Measurements from ENCODE around the gene EFCAB13.

Gene EFCAB13

DNA sequence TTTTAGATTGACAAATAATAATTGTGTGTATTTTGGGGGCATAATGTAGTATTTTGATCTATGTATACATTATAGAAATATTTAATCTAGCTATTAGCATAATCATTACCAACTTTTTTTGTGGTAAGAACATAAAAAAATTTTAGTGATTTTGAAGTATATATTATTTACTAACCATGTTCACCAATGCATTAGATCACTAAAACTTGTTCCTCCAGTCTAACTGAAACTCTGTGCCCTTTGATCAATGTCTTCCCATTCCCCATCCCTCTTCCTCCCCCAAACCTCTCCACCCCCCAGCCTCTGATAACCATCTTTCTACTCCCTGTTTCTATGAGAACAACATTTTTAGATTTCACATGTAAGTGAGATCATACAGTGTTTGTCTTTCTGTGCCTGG, 8.5 kb downstream of the EFCAB13 start:
- Histone ChIP-seq H3K4me3 (ENCODE audit: low read length) (no peak overlapping the region), H3K9ac (ENCODE audit: low read length) (no peak overlapping the region), H2AFZ (ENCODE audit: low read length) (no peak overlapping the region), H3K79me2 (ENCODE audit: low read length) (no peaks in the 10 kb centered on the region), H3K27ac (ENCODE audit: low read length) (no peak overlapping the region), H3K4me1 (ENCODE audit: low read length) (no peaks in the 10 kb centered on the region), H3K9me3 (replicated peaks; ENCODE audit: insufficient read depth, low read length) (no peaks in the 10 kb centered on the region), H3K9me2 (replicated peaks; ENCODE audit: insufficient read depth, low read length) (no peaks in the 10 kb centered on the region), H3K4me2 (ENCODE audit: low read depth, low read length) (no peak overlapping the region), H3K27me3 (replicated peaks; ENCODE audit: insufficient read depth, low read length) (no peaks in the 10 kb centered on the region), H4K20me1 (ENCODE audit: insufficient read depth, low read length) (no peaks in the 10 kb centered on the region), H3F3A (ENCODE audit: insufficient read depth, low read length) (no peaks in the 10 kb centered on the region), H3K36me3 (replicated peaks; ENCODE audit: insufficient read depth, low read length) (no peaks in the 10 kb centered on the region)
- TF ChIP-seq, protein P1, sequence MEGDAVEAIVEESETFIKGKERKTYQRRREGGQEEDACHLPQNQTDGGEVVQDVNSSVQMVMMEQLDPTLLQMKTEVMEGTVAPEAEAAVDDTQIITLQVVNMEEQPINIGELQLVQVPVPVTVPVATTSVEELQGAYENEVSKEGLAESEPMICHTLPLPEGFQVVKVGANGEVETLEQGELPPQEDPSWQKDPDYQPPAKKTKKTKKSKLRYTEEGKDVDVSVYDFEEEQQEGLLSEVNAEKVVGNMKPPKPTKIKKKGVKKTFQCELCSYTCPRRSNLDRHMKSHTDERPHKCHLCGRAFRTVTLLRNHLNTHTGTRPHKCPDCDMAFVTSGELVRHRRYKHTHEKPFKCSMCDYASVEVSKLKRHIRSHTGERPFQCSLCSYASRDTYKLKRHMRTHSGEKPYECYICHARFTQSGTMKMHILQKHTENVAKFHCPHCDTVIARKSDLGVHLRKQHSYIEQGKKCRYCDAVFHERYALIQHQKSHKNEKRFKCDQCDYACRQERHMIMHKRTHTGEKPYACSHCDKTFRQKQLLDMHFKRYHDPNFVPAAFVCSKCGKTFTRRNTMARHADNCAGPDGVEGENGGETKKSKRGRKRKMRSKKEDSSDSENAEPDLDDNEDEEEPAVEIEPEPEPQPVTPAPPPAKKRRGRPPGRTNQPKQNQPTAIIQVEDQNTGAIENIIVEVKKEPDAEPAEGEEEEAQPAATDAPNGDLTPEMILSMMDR (IDR thresholded peaks at IDR 0.05; ENCODE audit: low read length) = no peak
- TF ChIP-seq EZH2 (optimal IDR thresholded peaks at IDR 0.05; ENCODE audit: low read depth, low read length) (no peak), EZH2phosphoT487 (IDR thresholded peaks at IDR 0.05; ENCODE audit: low read length) (no peak)
- no peak for DNase-seq

DNA sequence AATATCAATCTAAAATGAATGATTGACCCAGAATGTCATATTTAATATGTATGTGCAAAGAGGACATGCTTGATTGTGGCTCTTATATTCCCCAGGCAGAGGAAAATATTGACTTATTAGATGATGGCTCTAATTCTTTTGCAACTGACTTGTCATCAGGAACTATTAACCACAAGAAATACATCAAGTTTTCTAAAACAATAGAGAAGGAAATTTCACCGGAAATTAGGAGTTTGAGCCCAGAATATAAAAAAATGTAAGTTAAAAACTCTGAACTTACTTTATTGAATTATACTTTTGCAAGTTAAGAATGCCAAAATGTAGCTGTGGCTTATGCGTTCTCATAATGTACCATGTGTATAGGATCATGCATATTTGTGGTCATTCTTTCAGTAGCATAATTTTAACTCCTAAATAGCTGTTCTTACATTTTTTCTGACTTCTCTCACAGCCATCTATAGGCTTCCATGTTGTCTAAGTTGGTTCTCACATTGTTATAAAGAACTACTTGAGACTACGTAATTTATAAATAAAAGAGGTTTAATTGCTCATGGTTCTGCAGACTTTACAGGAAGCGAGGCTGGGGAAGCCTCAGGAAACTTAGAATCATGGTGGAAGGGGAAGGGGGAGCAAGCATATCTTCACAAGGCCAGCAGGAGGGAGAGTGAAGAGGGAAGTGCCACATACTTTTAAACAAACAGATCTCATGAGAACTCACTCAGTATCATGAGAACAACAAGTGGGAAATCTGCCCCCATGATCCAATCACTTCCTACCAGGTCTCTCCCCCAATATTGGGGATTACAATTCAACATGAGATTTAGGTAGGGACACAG, 11.6 kb downstream of the EFCAB13 start:
- Histone ChIP-seq H3K4me2 (ENCODE audit: low read depth, low read length) (no peak overlapping the region), H3K79me2 (ENCODE audit: low read length) (no peaks in the 10 kb centered on the region), H3K9ac (ENCODE audit: low read length) (no peak overlapping the region), H3K4me3 (ENCODE audit: low read length) (no peak overlapping the region), H3K9me2 (replicated peaks; ENCODE audit: insufficient read depth, low read length) (no peaks in the 10 kb centered on the region), H3K36me3 (replicated peaks; ENCODE audit: insufficient read depth, low read length) (no peaks in the 10 kb centered on the region), H3F3A (ENCODE audit: insufficient read depth, low read length) (no peaks in the 10 kb centered on the region), H2AFZ (ENCODE audit: low read length) (no peak overlapping the region), H4K20me1 (ENCODE audit: insufficient read depth, low read length) (no peaks in the 10 kb centered on the region), H3K27me3 (replicated peaks; ENCODE audit: insufficient read depth, low read length) (no peaks in the 10 kb centered on the region), H3K4me1 (ENCODE audit: low read length) (no peaks in the 10 kb centered on the region), H3K9me3 (replicated peaks; ENCODE audit: insufficient read depth, low read length) (no peaks in the 10 kb centered on the region), H3K27ac (ENCODE audit: low read length) (no peak overlapping the region)
- no peak for DNase-seq
- no peak for TF ChIP-seq EZH2phosphoT487 (IDR thresholded peaks at IDR 0.05; ENCODE audit: low read length)

DNA sequence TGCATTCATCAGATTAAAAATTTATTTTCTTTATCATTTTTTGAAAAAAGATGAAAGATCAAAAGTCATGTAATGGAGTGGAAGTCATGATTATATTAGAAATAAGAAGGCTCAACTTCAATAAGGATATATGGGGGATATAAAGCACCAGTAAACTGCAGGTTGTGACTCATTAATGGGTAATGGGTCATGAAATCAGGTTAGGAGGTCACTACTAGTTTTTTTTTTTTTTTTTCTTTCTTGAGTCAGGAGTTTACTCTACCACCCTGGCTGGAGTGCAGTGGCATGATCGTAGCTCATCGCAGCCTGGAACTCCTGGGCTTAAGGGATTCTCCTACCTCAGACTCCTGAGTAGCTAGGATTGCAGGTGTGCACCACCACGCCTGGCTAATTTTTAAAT, 14.3 kb downstream of the EFCAB13 start:
- Histone ChIP-seq H3K36me3 (replicated peaks; ENCODE audit: insufficient read depth, low read length) (no peaks in the 10 kb centered on the region), H3K9me3 (replicated peaks; ENCODE audit: insufficient read depth, low read length) (no peaks in the 10 kb centered on the region), H3K4me2 (ENCODE audit: low read depth, low read length) (no peak overlapping the region), H3K4me3 (ENCODE audit: low read length) (no peak overlapping the region), H3K27me3 (replicated peaks; ENCODE audit: insufficient read depth, low read length) (no peaks in the 10 kb centered on the region), H4K20me1 (ENCODE audit: insufficient read depth, low read length) (no peaks in the 10 kb centered on the region), H3K9me2 (replicated peaks; ENCODE audit: insufficient read depth, low read length) (no peaks in the 10 kb centered on the region), H2AFZ (ENCODE audit: low read length) (no peak overlapping the region), H3F3A (ENCODE audit: insufficient read depth, low read length) (no peaks in the 10 kb centered on the region), H3K4me1 (ENCODE audit: low read length) (no peaks in the 10 kb centered on the region), H3K79me2 (ENCODE audit: low read length) (no peaks in the 10 kb centered on the region), H3K9ac (ENCODE audit: low read length) (no peak overlapping the region), H3K27ac (ENCODE audit: low read length) (no peak overlapping the region)
- TF ChIP-seq EZH2phosphoT487 (IDR thresholded peaks at IDR 0.05; ENCODE audit: low read length) = no peak
- TF ChIP-seq, protein P1 (IDR thresholded peaks at IDR 0.05; ENCODE audit: low read length) = no peak
- TF ChIP-seq EZH2 (optimal IDR thresholded peaks at IDR 0.05; ENCODE audit: low read depth, low read length) = no peak
- DNase-seq = no peak

DNA sequence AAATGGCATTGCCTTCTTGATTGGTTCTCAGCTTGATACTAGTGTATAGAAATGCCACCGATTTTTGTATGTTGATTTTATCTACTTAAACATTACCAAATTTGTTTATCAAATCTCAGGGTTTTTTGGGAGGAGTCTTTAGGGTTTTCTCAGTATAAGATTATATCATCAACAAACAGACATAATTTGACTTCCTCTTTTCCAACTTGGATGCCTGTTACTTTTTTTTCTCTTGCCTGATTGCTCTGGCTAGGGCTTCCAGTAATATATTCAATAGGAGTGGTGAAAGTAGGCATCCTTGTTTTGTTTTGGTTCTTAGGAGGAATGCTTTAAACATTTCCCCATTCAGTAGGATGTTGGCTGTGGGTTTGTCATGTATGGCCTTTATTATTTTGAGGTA, 29.1 kb downstream of the EFCAB13 start:
- Histone ChIP-seq H3K4me3 (ENCODE audit: low read length) (no peak overlapping the region), H3K9me3 (replicated peaks; ENCODE audit: insufficient read depth, low read length) (no peaks in the 10 kb centered on the region), H3K4me1 (ENCODE audit: low read length) (no peaks in the 10 kb centered on the region)

More for the DNA sequence above, 29.1 kb downstream of the EFCAB13 start:
- Histone ChIP-seq H3K27ac (ENCODE audit: low read length) (no peak overlapping the region), H3K4me2 (ENCODE audit: low read depth, low read length) (no peak overlapping the region), H3F3A (ENCODE audit: insufficient read depth, low read length) (no peaks in the 10 kb centered on the region; the same call in 1 of the 2 replicates), H3K79me2 (ENCODE audit: low read length) (no peaks in the 10 kb centered on the region), H3K9ac (ENCODE audit: low read length) (no peak overlapping the region), H3K36me3 (replicated peaks; ENCODE audit: insufficient read depth, low read length) (no peaks in the 10 kb centered on the region), H4K20me1 (ENCODE audit: insufficient read depth, low read length) (no peaks in the 10 kb centered on the region), H2AFZ (ENCODE audit: low read length) (no peak overlapping the region), H3K27me3 (replicated peaks; ENCODE audit: insufficient read depth, low read length) (no peaks in the 10 kb centered on the region), H3K9me2 (replicated peaks; ENCODE audit: insufficient read depth, low read length) (no peaks in the 10 kb centered on the region)
- no peak for DNase-seq
- no peak for TF ChIP-seq EZH2phosphoT487 (IDR thresholded peaks at IDR 0.05; ENCODE audit: low read length)

Data from MM.1S (cell line).